Measurements from ENCODE around the gene NXN. TPM values are rescaled to one million over a fixed set of nuclear protein-coding genes. Genes with fewer than 3 reads are reported as not detected.
"Not testable (repeated sequence)": the region's sequence is repeated elsewhere in the genome, so short reads cannot be mapped to it uniquely, and the experiment has no call there.

NXN gene
- total RNA-seq, 2 donors from 2014 or later: 15.6 to 17.5 TPM

- Histone ChIP-seq H3K27ac (no peak overlapping the region), H3K4me1 (no peaks in the 10 kb centered on the region)
- no peak for DNase-seq (ENCODE audit: low spot score)
Measured at GRCh38 chr17:834136-834535, 145.4 kb downstream of the NXN start.

GRCh38 chr17:830950-831349 is 148.6 kb downstream of the NXN start:
- Histone ChIP-seq H3K27ac (no peak overlapping the region), H3K4me3 (no peak overlapping the region), H3K4me1 (no peaks in the 10 kb centered on the region), H3K27me3 (no peaks in the 10 kb centered on the region), H3K36me3 (no peaks in the 10 kb centered on the region), H3K9me3 (no peaks in the 10 kb centered on the region)
- no peak for DNase-seq (ENCODE audit: low spot score)
- no peak for TF ChIP-seq CTCF (IDR thresholded peaks at IDR 0.05)

More at GRCh38 chr17:834136-834535, 145.4 kb downstream of the NXN start:
- Histone ChIP-seq H3K4me3 (no peak overlapping the region), H3K36me3 (no peaks in the 10 kb centered on the region), H3K9me3 (no peaks in the 10 kb centered on the region), H3K27me3 (no peaks in the 10 kb centered on the region)
- no peak for TF ChIP-seq CTCF (IDR thresholded peaks at IDR 0.05)

GRCh38 chr17:830381-830780 is 149.2 kb downstream of the NXN start:
- Histone ChIP-seq H3K27me3 (no peaks in the 10 kb centered on the region), H3K36me3 (no peaks in the 10 kb centered on the region), H3K4me1 (no peaks in the 10 kb centered on the region), H3K27ac (no peak overlapping the region), H3K9me3 (no peaks in the 10 kb centered on the region), H3K4me3 (no peak overlapping the region)
- DNase-seq (ENCODE audit: low spot score): no peak
- TF ChIP-seq CTCF (IDR thresholded peaks at IDR 0.05): no peak

- H3K4me1 ChIP-seq; H3K36me3 ChIP-seq; H3K27ac ChIP-seq; H3K27me3 ChIP-seq; H3K9me3 ChIP-seq; DNase-seq (ENCODE audit: low spot score); H3K4me3 ChIP-seq: not testable (repeated sequence)
Measured at GRCh38 chr17:829614-830013, 150.0 kb downstream of the NXN start.

GRCh38 chr17:828761-829160 is 150.8 kb downstream of the NXN start:
- no peaks in the 10 kb centered on the region for H3K36me3 ChIP-seq
- DNase-seq (ENCODE audit: low spot score): no peak
- no peak overlapping the region for H3K27ac ChIP-seq
- peaks cover 0 to 4% of the 10 kb centered on the region in 2 donors for H3K4me1 ChIP-seq
- no peaks in the 10 kb centered on the region for H3K27me3 ChIP-seq
- no peak for TF ChIP-seq CTCF (IDR thresholded peaks at IDR 0.05)
- no peaks in the 10 kb centered on the region for H3K9me3 ChIP-seq
- H3K4me3 ChIP-seq: no peak overlapping the region

- H3K9me3 ChIP-seq: no peaks in the 10 kb centered on the region
- H3K27me3 ChIP-seq: no peaks in the 10 kb centered on the region
- H3K4me3 ChIP-seq: no peak overlapping the region
- TF ChIP-seq CTCF (IDR thresholded peaks at IDR 0.05): no peak
- H3K36me3 ChIP-seq: peaks cover 4% of the 10 kb centered on the region
- H3K27ac ChIP-seq: no peak overlapping the region
- peaks cover 0 to 4% of the 10 kb centered on the region in 2 donors for H3K4me1 ChIP-seq
- DNase-seq (ENCODE audit: low spot score): no peak
Measured at GRCh38 chr17:826778-827177, 152.8 kb downstream of the NXN start.
